B cell (primary cell): ENCODE measurements around the gene ANTKMT. TPM values are rescaled to one million over a fixed set of nuclear protein-coding genes. Genes with fewer than 3 reads are reported as not detected.

Experiments used
- ATAC-seq: fragments of 200-7000 bp; cut with Tn5 transposase; one replicate; pipeline ENCODE4 v1.10.0; 2021; ENCODE audit warnings: low read depth, mild to moderate bottlenecking, moderate number of reproducible peaks, moderate library complexity
- CTCF ChIA-PET: fragments of 350-600 bp; sonication (Branson Sonifier 250); formaldehyde crosslinking; loops from one replicate; lab custom pipeline; 2021; ENCODE audit warnings: antibody characterized with exemption, inconsistent platforms; lab: Charles Lee
- POLR2A ChIA-PET: fragments of 350-600 bp; sonication (Branson Sonifier 250); formaldehyde crosslinking; loops from one replicate; lab custom pipeline; 2021; ENCODE audit warnings: antibody characterized with exemption; lab: Charles Lee
- DNase-seq: peaks from one replicate; pipeline ENCODE4 v3.0.0; 2013
- H2AFZ ChIP-seq: 2 replicates; pipeline ENCODE4 v1.6.1; 2012; ENCODE audit warnings: mild to moderate bottlenecking, low read depth, low read length; ENCODE audit not compliant: insufficient read depth, poor library complexity, severe bottlenecking
- H3K27ac ChIP-seq, 2 donors: 1 replicate in 1 of 2; 2 replicates in 1 of 2; pipeline ENCODE4 v1.5.1; 2012 to 2013; ENCODE audit warnings: low read length in 2 of 2, mild to moderate bottlenecking in 2 of 2, moderate library complexity in 1 of 2
- H3K27me3 ChIP-seq, 4 experiments: fragments of 200-600 bp in 1 of 4; sonication (generic) in 1 of 4; replicated peaks in 1 of 4; 1 replicate in 2 of 4; 2 replicates in 2 of 4; pipeline versions ENCODE4 v1.6.1 to v1.7.0; 2013 to 2016; ENCODE audit warnings: low read length in 3 of 4, mild to moderate bottlenecking in 2 of 4, mixed read lengths in 1 of 4, moderate library complexity in 1 of 4; ENCODE audit not compliant: insufficient read depth in 4 of 4, control insufficient read depth in 3 of 4; ENCODE audit errors: control extremely low read depth in 1 of 4
- H3K36me3 ChIP-seq, 2 experiments: replicated peaks in 1 of 2; 1 replicate in 1 of 2; 2 replicates in 1 of 2; pipeline versions ENCODE4 v1.6.1 to v1.7.1; 2013; ENCODE audit warnings: low read length in 1 of 2; ENCODE audit not compliant: insufficient read depth in 2 of 2, control insufficient read depth in 1 of 2; ENCODE audit errors: control extremely low read depth in 1 of 2, extremely low read depth in 1 of 2
- H3K4me1 ChIP-seq, 2 donors: fragments of 200-600 bp in 1 of 2; sonication (generic) in 1 of 2; 1 replicate in 1 of 2; 2 replicates in 1 of 2; pipeline versions ENCODE4 v1.5.1 to v1.6.1; 2013 to 2017; ENCODE audit warnings: low read length in 2 of 2; ENCODE audit not compliant: control insufficient read depth in 2 of 2, insufficient read depth in 2 of 2
- H3K4me2 ChIP-seq: replicated peaks from 2 replicates; pipeline ENCODE3; 2012; ENCODE audit warnings: mild to moderate bottlenecking, low read depth, low read length; ENCODE audit not compliant: poor library complexity, severe bottlenecking
- H3K4me3 ChIP-seq, 5 experiments: fragments of 200-600 bp in 1 of 5; sonication (generic) in 1 of 5; 1 replicate in 3 of 5; 2 replicates in 2 of 5; pipeline versions ENCODE4 v1.5.1 to v1.7.0; 2011 to 2016; ENCODE audit warnings: low read length in 4 of 5, mild to moderate bottlenecking in 4 of 5, low read depth in 2 of 5, control low read depth in 1 of 5, moderate library complexity in 1 of 5; ENCODE audit not compliant: insufficient read depth in 1 of 5; ENCODE audit errors: control extremely low read depth in 1 of 5, extremely low read depth in 1 of 5
- H3K79me2 ChIP-seq: fragments of 200-600 bp; sonication (generic); one replicate; pipeline ENCODE4 v1.6.0; 2016; ENCODE audit warnings: low read length; ENCODE audit not compliant: control insufficient read depth, insufficient read depth
- H3K9ac ChIP-seq: fragments of 200-600 bp; sonication (generic); 2 replicates; pipeline ENCODE4 v1.6.1; 2017; ENCODE audit warnings: mild to moderate bottlenecking, low read length, moderate library complexity
- H3K9me3 ChIP-seq, 3 donors: one replicate each; pipeline versions ENCODE4 v1.6.1 to v1.7.1; 2013; ENCODE audit warnings: low read length in 2 of 3; ENCODE audit not compliant: control insufficient read depth in 2 of 3, insufficient read depth in 1 of 3; ENCODE audit errors: control extremely low read depth in 1 of 3
- H4K20me1 ChIP-seq: 2 replicates; pipeline ENCODE4 v1.6.0; 2012; ENCODE audit warnings: mild to moderate bottlenecking, low read length; ENCODE audit not compliant: insufficient read depth, control insufficient read depth, poor library complexity, severe bottlenecking
- H3K27ac Mint-ChIP-seq: one replicate; pipeline ENCODE4 v1.8.0; 2021; ENCODE audit warnings: mixed read lengths
- H3K27me3 Mint-ChIP-seq: one replicate; pipeline ENCODE4 v1.8.0; 2021; ENCODE audit warnings: mixed read lengths
- H3K4me1 Mint-ChIP-seq: one replicate; pipeline ENCODE4 v1.8.0; 2021; ENCODE audit warnings: mixed read lengths
- H3K4me3 Mint-ChIP-seq: one replicate; pipeline ENCODE4 v1.8.0; 2021; ENCODE audit warnings: mixed read lengths
- H3K9me3 Mint-ChIP-seq: one replicate; pipeline ENCODE4 v1.8.0; 2022; ENCODE audit warnings: mixed read lengths; ENCODE audit not compliant: insufficient read depth
- CTCF ChIP-seq: fragments of 200-600 bp; IDR thresholded peaks from one replicate; pipeline ENCODE4 v1.8.0; 2022; ENCODE audit warnings: antibody characterized with exemption, mild to moderate bottlenecking
- EZH2 ChIP-seq: IDR thresholded peaks from 2 replicates; pipeline ENCODE4 v1.6.1; 2012; ENCODE audit warnings: borderline replicate concordance, low read depth, mild to moderate bottlenecking, moderate library complexity, low read length; ENCODE audit not compliant: insufficient read depth, poor library complexity, severe bottlenecking
- WGBS: methylation state at CpG from one replicate; pipeline ENCODE4 v1.1.5; 2013; ENCODE audit warnings: missing lambda C conversion rate; ENCODE audit not compliant: insufficient coverage; 5-methylcytosine and 5-hydroxymethylcytosine counted together
- intact Hi-C: fragments of 100-400 bp; cut with micrococcal nuclease; formaldehyde crosslinking; loops from one replicate; pipeline ENCODE4 v1.10.0; 2022
- polyA plus RNA-seq: library from polyadenylated mRNA; depleted of rRNA; stranded (reverse); fragments of >200 nt; gene quantifications from 2 replicates; pipeline ENCODE4 v1.2.3, GENCODE V29; 2012
- total RNA-seq, 2 donors: library from RNA; stranded (reverse); fragments of 120-200 nt in 1 of 2; gene quantifications; 1 replicate in 1 of 2; 2 replicates in 1 of 2; pipeline versions ENCODE4 v1.2.3 to v1.2.4, GENCODE V29; 2013 to 2022

The ANTKMT gene
- total and polyA plus RNA-seq, 2 donors (not counting 1 experiment from before 2014, with no cell fraction given) = 41.0 to 54.1 TPM

- Mint-ChIP-seq H3K4me1 (peaks cover 36% of the 10 kb centered on the region), H3K27me3 (no peaks in the 10 kb centered on the region), H3K27ac (peak overlapping the region; percentile 65), H3K4me3 (peak overlapping the region; percentile 80), H3K9me3 (no peaks in the 10 kb centered on the region)
- Histone ChIP-seq H3K4me1 (peaks cover 28 to 61% of the 10 kb centered on the region in 2 donors), H3K27me3 (peaks cover 0 to 5% (median 2%) of the 10 kb centered on the region in 4 experiments), H3K4me3 (no peak overlapping the region), H3K9ac (no peak overlapping the region), H4K20me1 (peaks cover 31% of the 10 kb centered on the region), H3K9me3 (no peaks in the 10 kb centered on the region), H3K79me2 (peaks cover 37% of the 10 kb centered on the region), H3K36me3 (peaks cover 0 to 24% of the 10 kb centered on the region in 2 experiments), H2AFZ (no peak overlapping the region), H3K4me2 (peak overlapping the region; percentile 99), H3K27ac (no peak overlapping the region)
- ATAC-seq = no peak
- 86% methylated on average over 26 of the region's 28 CpGs for WGBS
- intact Hi-C loops = loop anchor here (5.0 kb wide), 1 partner anchor 40 kb away; the partner anchor contains the start of gene ANTKMT
- POLR2A ChIA-PET = no interaction called here
- CTCF ChIA-PET = interaction anchor here (1.2 to 1.4 kb wide), 2 partner anchors 14 to 45 kb away, joined by 3 to 7 read pairs; partner anchors contain the start of genes METTL26 and RHOT2
- TF ChIP-seq CTCF (no peak), EZH2 (no peak)
- no peak for DNase-seq
These were observed 39.1 kb upstream of the ANTKMT start for GRCh38 chr16:681746-682427.
